OCI-LY1 (cell line): ENCODE measurements around the gene CIC.

ENCODE experiments used
- CTCF ChIP-seq: fragments of 200-600 bp; sonication (generic), shearing (Covaris generic); IDR thresholded peaks from 2 replicates; pipeline ENCODE4 v1.5.1; 2017; ENCODE audit warnings: mild to moderate bottlenecking, antibody characterized with exemption, low read length, moderate library complexity, mixed read lengths
- EZH2 ChIP-seq: fragments of 200-600 bp; sonication (generic), shearing (Covaris generic); IDR thresholded peaks from 2 replicates; pipeline ENCODE4 v1.8.0; 2017; ENCODE audit warnings: borderline replicate concordance, mixed run types, mild to moderate bottlenecking, antibody characterized with exemption, low read length, moderate library complexity, mixed read lengths

- TF ChIP-seq CTCF = no peak
- no peak for TF ChIP-seq EZH2
These were observed 43.9 kb upstream of the CIC start for GRCh38 chr19:42224940-42225717.
